PC-9 (cell line): ENCODE data around the gene ERC2. TPM values are rescaled to one million over a fixed set of nuclear protein-coding genes. Genes with fewer than 3 reads are reported as not detected.

Experiments used
- BruUV-seq: library from RNA; stranded (reverse); fragments of 400-500 nt; replicated peaks from 2 replicates; lab custom pipeline; 2021; lab: Mats Ljungman, UMichigan
- CTCF ChIA-PET: fragments of 300-600 bp; sonication (Branson Sonifier 250); formaldehyde crosslinking; loops from one replicate; lab custom pipeline; 2022; ENCODE audit warnings: antibody characterized with exemption; lab: Charles Lee
- POLR2A ChIA-PET: fragments of 300-600 bp; sonication (Branson Sonifier 250); formaldehyde crosslinking; loops from one replicate; lab custom pipeline; 2022; ENCODE audit warnings: antibody characterized with exemption; ENCODE audit not compliant: unreplicated experiment; lab: Charles Lee
- DNase-seq, 2 experiments: peaks; one replicate each; pipeline versions ENCODE4 v3.0.0 to v3.0.0-alpha.2; 2015 to 2022; ENCODE audit warnings: mixed read lengths in 1 of 2
- H2AFZ ChIP-seq: fragments of 200-600 bp; sonication (generic); 2 replicates; pipeline ENCODE4 v1.8.1; 2017; ENCODE audit warnings: antibody characterized with exemption
- H3F3A ChIP-seq: fragments of 200-600 bp; sonication (generic); 2 replicates; pipeline ENCODE4 v1.8.1; 2017; ENCODE audit warnings: antibody characterized with exemption, mild to moderate bottlenecking, low read depth; ENCODE audit not compliant: insufficient read depth
- H3K27ac ChIP-seq: fragments of 200-600 bp; sonication (generic); 2 replicates; pipeline ENCODE4 v1.6.1; 2016; ENCODE audit warnings: mixed run types
- H3K27me3 ChIP-seq: fragments of 200-600 bp; sonication (generic); 2 replicates; pipeline ENCODE4 v1.6.1; 2016; ENCODE audit warnings: low read depth, mixed run types; ENCODE audit not compliant: insufficient read depth
- H3K36me3 ChIP-seq: fragments of 200-600 bp; sonication (generic); 2 replicates; pipeline ENCODE4 v1.6.1; 2016; ENCODE audit warnings: low read depth, mixed run types
- H3K4me1 ChIP-seq: fragments of 200-600 bp; sonication (generic); replicated peaks from 2 replicates; pipeline ENCODE4 v1.6.1; 2016; ENCODE audit warnings: mixed run types; ENCODE audit not compliant: insufficient read depth
- H3K4me2 ChIP-seq: fragments of 200-600 bp; sonication (generic); 2 replicates; pipeline ENCODE4 v1.6.1; 2017; ENCODE audit warnings: mixed run types
- H3K4me3 ChIP-seq: fragments of 200-600 bp; sonication (generic); 2 replicates; pipeline ENCODE4 v1.6.1; 2016; ENCODE audit warnings: mixed run types
- H3K79me2 ChIP-seq: fragments of 200-600 bp; sonication (generic); 2 replicates; pipeline ENCODE4 v1.6.1; 2017; ENCODE audit warnings: low read depth, mixed run types
- H3K9me2 ChIP-seq: fragments of 200-600 bp; sonication (generic); 2 replicates; pipeline ENCODE4 v1.8.1; 2017; ENCODE audit warnings: mild to moderate bottlenecking; ENCODE audit not compliant: insufficient read depth
- H3K9me3 ChIP-seq: fragments of 200-600 bp; sonication (generic); 2 replicates; pipeline ENCODE4 v1.8.1; 2016; ENCODE audit warnings: low read depth; ENCODE audit not compliant: insufficient read depth
- H4K20me1 ChIP-seq: fragments of 200-600 bp; sonication (generic); 2 replicates; pipeline ENCODE4 v1.8.1; 2017; ENCODE audit not compliant: insufficient read depth
- EZH2 ChIP-seq: fragments of 200-600 bp; sonication (generic); IDR thresholded peaks from 2 replicates; pipeline ENCODE4 v1.8.0; 2017; ENCODE audit warnings: antibody characterized with exemption, low read depth
- intact Hi-C: fragments of 100-400 bp; cut with micrococcal nuclease; formaldehyde crosslinking; loops from one replicate; pipeline ENCODE4 v1.10.0; 2022; ENCODE audit not compliant: unreplicated experiment
- total RNA-seq: library from RNA; stranded (reverse); gene quantifications from 2 replicates; pipeline ENCODE4 v1.2.3, GENCODE V29; 2021
- TF ChIP-seq, protein P1 (sequence below): fragments of 200-600 bp; sonication (generic); conservative IDR thresholded peaks from 2 replicates; pipeline ENCODE4 v1.6.1; 2017; ENCODE audit warnings: mixed run types, antibody characterized with exemption, mild to moderate bottlenecking, moderate library complexity

The ERC2 gene
- total RNA-seq, 1 experiment from 2014 or later, result 1.4 TPM

DNA sequence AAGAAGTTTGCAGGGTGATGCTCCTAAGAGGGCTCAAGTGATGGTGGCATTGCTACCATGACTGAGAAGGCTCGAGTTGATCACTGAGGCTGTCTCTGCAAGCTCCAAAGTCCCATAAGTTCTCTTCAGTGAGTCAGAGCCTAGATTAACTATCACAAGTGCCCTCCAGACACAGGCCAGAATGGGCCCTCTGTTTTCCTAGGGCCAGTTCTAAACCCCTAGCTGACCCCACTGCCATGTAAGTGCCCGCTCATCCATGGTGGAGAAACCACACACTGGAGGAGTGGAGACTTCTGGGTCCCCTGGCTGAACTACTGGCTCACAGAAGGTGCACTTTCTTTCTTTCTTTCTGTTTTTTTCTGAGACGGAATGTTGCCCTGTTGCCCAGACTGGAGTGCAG lies 893.6 kb downstream of the ERC2 start:
- Histone ChIP-seq H3K36me3 (no peaks in the 10 kb centered on the region; the same call in 1 of the 2 replicates), H3K27ac (no peak overlapping the region), H3K4me1 (peaks cover 4% of the 10 kb centered on the region; the same call in 1 of the 2 replicates), H3K9me3 (no peaks in the 10 kb centered on the region), H4K20me1 (no peaks in the 10 kb centered on the region), H3F3A (peaks cover 5% of the 10 kb centered on the region; the same call in 1 of the 2 replicates), H3K27me3 (no peaks in the 10 kb centered on the region), H3K4me3 (no peak overlapping the region), H3K9me2 (no peaks in the 10 kb centered on the region), H3K79me2 (no peaks in the 10 kb centered on the region), H3K4me2 (no peak overlapping the region), H2AFZ (no peak overlapping the region)
- no TSS peak for BruUV-seq
- intact Hi-C loops, result no loop called here
- TF ChIP-seq EZH2, result no peak
- ChIA-PET POLR2A (no interaction called here), CTCF (no interaction called here)
- no peak for DNase-seq

DNA sequence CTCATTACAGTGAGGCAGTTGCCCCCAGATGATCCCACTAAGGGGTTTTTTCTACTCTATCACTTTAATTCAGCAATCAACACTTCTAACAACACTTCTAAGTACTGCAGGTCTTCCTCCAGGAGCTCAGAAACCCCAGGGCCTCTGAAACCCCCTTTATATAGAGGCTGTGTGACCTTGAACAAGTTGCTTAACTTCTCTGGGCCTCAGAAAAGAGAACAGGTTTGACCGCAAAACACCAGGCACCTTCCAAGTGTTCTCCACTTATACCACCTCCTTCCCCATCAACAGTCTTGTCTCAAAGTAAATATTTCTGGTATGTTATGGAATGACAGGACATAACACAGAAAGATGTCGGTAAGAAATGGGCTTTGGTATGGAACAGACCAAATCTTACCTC lies 895.5 kb downstream of the ERC2 start:
- Histone ChIP-seq H2AFZ (no peak overlapping the region), H3K4me2 (no peak overlapping the region), H3K4me3 (no peak overlapping the region), H3K79me2 (no peaks in the 10 kb centered on the region), H3K36me3 (no peaks in the 10 kb centered on the region), H3K27ac (no peak overlapping the region), H3K9me3 (no peaks in the 10 kb centered on the region), H3K27me3 (no peaks in the 10 kb centered on the region), H3F3A (peaks cover 15% of the 10 kb centered on the region; the same call in 1 of the 2 replicates), H3K9me2 (no peaks in the 10 kb centered on the region), H3K4me1 (peaks cover 19% of the 10 kb centered on the region), H4K20me1 (no peaks in the 10 kb centered on the region)
- TF ChIP-seq, protein P1, sequence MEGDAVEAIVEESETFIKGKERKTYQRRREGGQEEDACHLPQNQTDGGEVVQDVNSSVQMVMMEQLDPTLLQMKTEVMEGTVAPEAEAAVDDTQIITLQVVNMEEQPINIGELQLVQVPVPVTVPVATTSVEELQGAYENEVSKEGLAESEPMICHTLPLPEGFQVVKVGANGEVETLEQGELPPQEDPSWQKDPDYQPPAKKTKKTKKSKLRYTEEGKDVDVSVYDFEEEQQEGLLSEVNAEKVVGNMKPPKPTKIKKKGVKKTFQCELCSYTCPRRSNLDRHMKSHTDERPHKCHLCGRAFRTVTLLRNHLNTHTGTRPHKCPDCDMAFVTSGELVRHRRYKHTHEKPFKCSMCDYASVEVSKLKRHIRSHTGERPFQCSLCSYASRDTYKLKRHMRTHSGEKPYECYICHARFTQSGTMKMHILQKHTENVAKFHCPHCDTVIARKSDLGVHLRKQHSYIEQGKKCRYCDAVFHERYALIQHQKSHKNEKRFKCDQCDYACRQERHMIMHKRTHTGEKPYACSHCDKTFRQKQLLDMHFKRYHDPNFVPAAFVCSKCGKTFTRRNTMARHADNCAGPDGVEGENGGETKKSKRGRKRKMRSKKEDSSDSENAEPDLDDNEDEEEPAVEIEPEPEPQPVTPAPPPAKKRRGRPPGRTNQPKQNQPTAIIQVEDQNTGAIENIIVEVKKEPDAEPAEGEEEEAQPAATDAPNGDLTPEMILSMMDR, result no peak
- TF ChIP-seq EZH2, result no peak
- POLR2A ChIA-PET, result interaction anchor here (0.7 kb wide), 1 partner anchor 85 kb away, joined by 4 read pairs; no protein-coding TSS in a partner anchor
- no peak for DNase-seq
- CTCF ChIA-PET, result interaction anchor here (0.6 to 1.1 kb wide), 2 partner anchors 19 to 25 kb away, joined by 3 to 5 read pairs; no protein-coding TSS in a partner anchor
- intact Hi-C loops, result loop anchor here (1.0 kb wide), 4 partner anchors 19 to 177 kb away; no protein-coding TSS in a partner anchor
- TSS peak; percentile 37 for BruUV-seq

DNA sequence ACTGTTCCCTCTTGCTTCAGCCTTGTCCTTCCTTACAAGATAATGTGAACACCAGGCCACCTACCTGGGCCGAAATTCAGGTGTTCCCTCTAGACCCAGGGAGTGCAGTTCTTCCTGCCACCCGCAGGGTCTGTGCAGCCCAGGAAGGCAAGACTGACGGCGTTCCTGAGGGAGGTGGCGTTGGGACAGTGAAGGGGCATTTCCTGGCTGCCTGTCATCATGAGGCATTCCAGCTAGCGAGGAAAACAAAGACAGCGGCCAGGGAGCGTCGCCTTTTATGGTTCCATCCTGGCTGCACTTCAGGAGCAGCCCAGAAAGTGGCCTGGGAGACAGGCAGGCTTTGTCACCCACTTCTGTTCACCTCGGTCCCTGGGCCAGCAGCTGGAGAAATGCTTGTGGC lies 896.4 kb downstream of the ERC2 start:
- no peak overlapping the region for H3K4me2 ChIP-seq
- intact Hi-C loops, result loop anchor here (1.0 kb wide), 4 partner anchors 20 to 178 kb away; no protein-coding TSS in a partner anchor
- no peaks in the 10 kb centered on the region for H3K79me2 ChIP-seq
- no peak for TF ChIP-seq EZH2
- TF ChIP-seq, protein P1, result no peak
- no peak overlapping the region for H3K27ac ChIP-seq
- H3K9me2 ChIP-seq, result no peaks in the 10 kb centered on the region
- H4K20me1 ChIP-seq, result no peaks in the 10 kb centered on the region
- peaks cover 19% of the 10 kb centered on the region for H3K4me1 ChIP-seq
- H2AFZ ChIP-seq, result no peak overlapping the region
- BruUV-seq, result no TSS peak
- H3K36me3 ChIP-seq, result no peaks in the 10 kb centered on the region
- CTCF ChIA-PET, result no interaction called here
- no peak overlapping the region for H3K4me3 ChIP-seq
- POLR2A ChIA-PET, result interaction anchor here (0.6 to 1.0 kb wide), 3 partner anchors 71 to 84 kb away, joined by 4 to 5 read pairs (median 4); no protein-coding TSS in a partner anchor
- no peaks in the 10 kb centered on the region for H3K27me3 ChIP-seq
- peak in 1 of 2 experiments; percentile 87 for DNase-seq
- peaks cover 15% of the 10 kb centered on the region; the same call in 1 of the 2 replicates for H3F3A ChIP-seq
- no peaks in the 10 kb centered on the region for H3K9me3 ChIP-seq
